Progenitor cell of endocrine pancreas (in vitro differentiated cells): ENCODE measurements around the gene RAB11FIP4. TPM values are rescaled to one million over a fixed set of nuclear protein-coding genes. Genes with fewer than 3 reads are reported as not detected.
A peak's percentile ranks its signal among the peaks of the same experiment; 100 is the strongest.

Experiments
- DNase-seq: peaks from one replicate; pipeline ENCODE4 v3.0.0; 2021; ENCODE audit warnings: low spot score; ENCODE audit not compliant: unreplicated experiment
- H3K27ac Mint-ChIP-seq: 2 replicates; pipeline ENCODE4 v1.8.0; 2021; ENCODE audit warnings: mild to moderate bottlenecking, moderate library complexity, mixed read lengths
- H3K27me3 Mint-ChIP-seq: 2 replicates; pipeline ENCODE4 v1.8.0; 2021; ENCODE audit warnings: mixed read lengths
- H3K36me3 Mint-ChIP-seq: 2 replicates; pipeline ENCODE4 v1.8.0; 2022; ENCODE audit warnings: mixed read lengths; ENCODE audit not compliant: insufficient read depth
- H3K4me1 Mint-ChIP-seq: 2 replicates; pipeline ENCODE4 v1.8.0; 2021; ENCODE audit warnings: low read depth, mixed read lengths
- H3K4me3 Mint-ChIP-seq: 2 replicates; pipeline ENCODE4 v1.8.0; 2021; ENCODE audit warnings: low read depth, mild to moderate bottlenecking, moderate library complexity, mixed read lengths
- H3K9me3 Mint-ChIP-seq: 2 replicates; pipeline ENCODE4 v1.8.0; 2021; ENCODE audit warnings: low read depth, mixed read lengths
- total RNA-seq: library from RNA; stranded (reverse); gene quantifications from 2 replicates; pipeline ENCODE4 v1.2.1, GENCODE V29; 2021
- TF ChIP-seq, protein P1 (sequence below): fragments of 200-600 bp; sonication (generic); IDR thresholded peaks from one replicate; pipeline ENCODE4 v1.5.0; 2021; ENCODE audit warnings: antibody characterized with exemption, mild to moderate bottlenecking; ENCODE audit not compliant: unreplicated experiment

RAB11FIP4 gene
- total RNA-seq, 1 donor from 2014 or later, result 65.5 TPM

DNA sequence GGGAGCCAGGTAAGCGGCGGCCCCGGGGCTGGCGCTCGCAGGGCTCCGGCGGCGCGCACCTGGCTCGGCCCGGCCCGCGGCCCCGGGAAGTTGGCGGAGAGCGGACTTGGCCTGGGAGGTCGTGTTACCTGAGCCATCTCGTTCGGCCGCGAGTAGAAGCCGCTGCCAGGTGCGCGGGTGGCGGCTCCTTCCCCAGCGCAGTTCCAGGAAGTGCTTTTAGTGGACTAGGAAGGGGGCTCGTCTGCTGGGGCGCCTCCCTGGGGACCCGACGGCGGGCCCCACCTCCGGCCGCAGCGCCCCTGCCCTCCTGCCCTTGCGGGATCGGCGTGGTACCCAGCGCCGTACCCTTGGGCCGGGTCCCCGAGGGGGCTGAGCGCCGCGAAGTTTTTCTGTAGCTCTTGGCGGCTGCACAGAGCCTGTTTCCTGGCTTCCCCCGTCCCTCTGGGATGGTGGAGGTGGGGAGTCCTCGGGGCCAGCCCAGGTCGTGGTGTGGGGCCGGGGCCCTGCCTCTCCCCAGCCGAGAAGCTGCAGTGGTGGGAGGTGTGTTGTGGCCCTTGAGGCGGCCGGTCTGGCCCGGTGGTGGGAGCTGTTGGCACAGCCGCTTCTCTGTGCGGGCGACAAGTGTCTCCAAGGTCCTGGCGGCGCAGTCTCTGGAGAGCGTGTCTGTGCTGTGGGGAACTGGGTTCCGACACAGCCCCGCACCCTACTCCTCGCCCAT, 96.9 kb downstream of the RAB11FIP4 start:
- Mint-ChIP-seq H3K27me3 (no peaks in the 10 kb centered on the region), H3K4me3 (peak overlapping the region; percentile 83), H3K36me3 (no peaks in the 10 kb centered on the region), H3K27ac (peak overlapping the region; percentile 97), H3K4me1 (peaks cover 52% of the 10 kb centered on the region), H3K9me3 (no peaks in the 10 kb centered on the region)
- TF ChIP-seq, protein P1, sequence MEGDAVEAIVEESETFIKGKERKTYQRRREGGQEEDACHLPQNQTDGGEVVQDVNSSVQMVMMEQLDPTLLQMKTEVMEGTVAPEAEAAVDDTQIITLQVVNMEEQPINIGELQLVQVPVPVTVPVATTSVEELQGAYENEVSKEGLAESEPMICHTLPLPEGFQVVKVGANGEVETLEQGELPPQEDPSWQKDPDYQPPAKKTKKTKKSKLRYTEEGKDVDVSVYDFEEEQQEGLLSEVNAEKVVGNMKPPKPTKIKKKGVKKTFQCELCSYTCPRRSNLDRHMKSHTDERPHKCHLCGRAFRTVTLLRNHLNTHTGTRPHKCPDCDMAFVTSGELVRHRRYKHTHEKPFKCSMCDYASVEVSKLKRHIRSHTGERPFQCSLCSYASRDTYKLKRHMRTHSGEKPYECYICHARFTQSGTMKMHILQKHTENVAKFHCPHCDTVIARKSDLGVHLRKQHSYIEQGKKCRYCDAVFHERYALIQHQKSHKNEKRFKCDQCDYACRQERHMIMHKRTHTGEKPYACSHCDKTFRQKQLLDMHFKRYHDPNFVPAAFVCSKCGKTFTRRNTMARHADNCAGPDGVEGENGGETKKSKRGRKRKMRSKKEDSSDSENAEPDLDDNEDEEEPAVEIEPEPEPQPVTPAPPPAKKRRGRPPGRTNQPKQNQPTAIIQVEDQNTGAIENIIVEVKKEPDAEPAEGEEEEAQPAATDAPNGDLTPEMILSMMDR, result no peak
- no peak for DNase-seq

DNA sequence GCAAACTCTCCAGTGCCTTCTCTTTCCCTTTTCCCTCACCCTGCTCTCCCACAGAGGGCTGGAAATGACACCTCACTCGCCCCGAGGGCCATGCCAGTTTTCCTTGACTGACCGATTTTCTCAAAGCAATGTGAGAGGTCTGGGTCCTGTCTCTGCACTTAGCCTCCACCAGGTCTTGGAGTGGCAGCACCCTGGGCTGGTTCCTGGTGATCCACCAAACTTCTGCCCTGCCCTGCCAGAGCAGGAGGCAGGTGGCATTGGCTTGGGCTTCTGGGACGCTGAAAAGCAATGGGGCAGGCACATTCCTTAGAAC, 97.5 kb downstream of the RAB11FIP4 start:
- Mint-ChIP-seq H3K27me3 (no peaks in the 10 kb centered on the region), H3K36me3 (no peaks in the 10 kb centered on the region), H3K9me3 (no peaks in the 10 kb centered on the region), H3K4me1 (peaks cover 57% of the 10 kb centered on the region), H3K27ac (peak overlapping the region; percentile 97), H3K4me3 (peak overlapping the region; percentile 83)
- TF ChIP-seq, protein P1, result no peak
- DNase-seq, result no peak

- Mint-ChIP-seq H3K36me3 (no peaks in the 10 kb centered on the region), H3K9me3 (no peaks in the 10 kb centered on the region), H3K4me3 (peak overlapping the region; percentile 83), H3K27me3 (no peaks in the 10 kb centered on the region), H3K4me1 (peaks cover 61% of the 10 kb centered on the region), H3K27ac (peak overlapping the region; percentile 97)
- DNase-seq, result peak; percentile 62
- TF ChIP-seq, protein P1, result no peak
Observed at GRCh38 chr17:31489295-31490018, 98.0 kb downstream of the RAB11FIP4 start.

DNA sequence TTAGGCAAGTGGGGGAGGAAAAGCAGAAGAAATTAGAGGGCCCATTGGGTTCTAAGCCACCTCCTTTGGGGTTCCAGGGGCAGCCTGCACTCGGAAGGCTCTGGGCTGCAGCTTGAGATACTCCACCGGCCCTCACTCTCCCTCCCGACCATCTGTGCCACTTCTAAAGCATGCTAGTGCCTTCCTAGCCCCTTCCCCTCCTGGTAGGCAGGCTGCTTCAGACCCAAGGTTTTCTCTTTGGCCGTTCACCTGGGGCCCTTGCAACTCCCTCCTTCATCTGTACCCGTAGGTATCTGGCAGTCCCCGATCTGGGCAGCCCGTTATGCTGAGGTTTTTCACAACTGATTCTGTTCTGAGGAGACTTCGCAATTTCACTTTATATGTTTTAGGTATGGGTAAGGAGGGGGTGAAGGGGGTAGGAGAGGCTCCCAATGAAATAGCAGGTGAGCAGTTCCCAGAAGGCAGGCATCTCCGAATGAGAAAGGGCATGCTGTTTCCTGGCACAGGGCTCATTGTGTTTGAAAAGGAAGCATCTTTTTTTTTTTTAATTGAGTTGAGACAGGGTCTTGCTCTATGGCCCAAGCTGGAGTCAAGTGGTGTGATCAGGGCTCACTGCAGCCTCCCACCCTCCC, 98.7 kb downstream of the RAB11FIP4 start:
- Mint-ChIP-seq H3K4me1 (peaks cover 61% of the 10 kb centered on the region), H3K9me3 (no peaks in the 10 kb centered on the region), H3K27ac (peak overlapping the region; percentile 97)

More for the DNA sequence above, 98.7 kb downstream of the RAB11FIP4 start:
- H3K4me3 Mint-ChIP-seq, result peak overlapping the region; percentile 83
- DNase-seq, result no peak
- TF ChIP-seq, protein P1, result no peak
- H3K27me3 Mint-ChIP-seq, result no peaks in the 10 kb centered on the region
- no peaks in the 10 kb centered on the region for H3K36me3 Mint-ChIP-seq
